ENCODE measurements around the gene MAPKAPK5. TPM values are rescaled to one million over a fixed set of nuclear protein-coding genes. Genes with fewer than 3 reads are reported as not detected.

Gene MAPKAPK5
- total and polyA plus RNA-seq, 2 donors from 2014 or later = 20.5 to 45.7 TPM

DNA sequence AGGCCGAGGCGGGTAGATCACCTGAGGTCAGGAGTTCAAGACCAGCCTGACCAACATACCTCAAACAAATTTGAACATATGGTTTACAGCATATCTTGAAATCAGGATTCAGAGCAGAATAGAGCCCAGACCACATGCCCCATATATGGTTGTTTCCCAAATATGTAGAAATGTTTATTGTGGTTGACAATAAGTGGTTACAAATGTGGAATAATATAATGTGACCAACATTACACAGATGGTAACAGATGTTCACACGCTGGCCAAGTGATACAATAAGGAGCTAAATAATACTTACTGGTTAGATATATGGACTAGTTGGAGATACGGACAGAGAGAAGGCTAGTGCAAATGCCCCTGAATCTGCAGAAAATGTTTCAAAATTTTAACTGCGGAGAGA lies 85.3 kb downstream of the MAPKAPK5 start:
- no peak overlapping the region for H3K9ac ChIP-seq (ENCODE audit: low read length in 3 of 3)
- intact Hi-C loops (cut with DNase I) = no loop called here
- no peak overlapping the region for H3K4me3 ChIP-seq (ENCODE audit: low read length in 3 of 3)
- peaks cover 0 to 3% (median 0%) of the 10 kb centered on the region in 3 donors for H3K36me3 ChIP-seq (ENCODE audit: control insufficient read depth in 2 of 3, insufficient read depth in 3 of 3, low read length in 3 of 3)
- no peaks in the 10 kb centered on the region for H3K4me1 ChIP-seq (ENCODE audit: control insufficient read depth in 2 of 3, insufficient read depth in 2 of 3, low read depth in 1 of 3, low read length in 3 of 3)
- TF ChIP-seq, protein P1, sequence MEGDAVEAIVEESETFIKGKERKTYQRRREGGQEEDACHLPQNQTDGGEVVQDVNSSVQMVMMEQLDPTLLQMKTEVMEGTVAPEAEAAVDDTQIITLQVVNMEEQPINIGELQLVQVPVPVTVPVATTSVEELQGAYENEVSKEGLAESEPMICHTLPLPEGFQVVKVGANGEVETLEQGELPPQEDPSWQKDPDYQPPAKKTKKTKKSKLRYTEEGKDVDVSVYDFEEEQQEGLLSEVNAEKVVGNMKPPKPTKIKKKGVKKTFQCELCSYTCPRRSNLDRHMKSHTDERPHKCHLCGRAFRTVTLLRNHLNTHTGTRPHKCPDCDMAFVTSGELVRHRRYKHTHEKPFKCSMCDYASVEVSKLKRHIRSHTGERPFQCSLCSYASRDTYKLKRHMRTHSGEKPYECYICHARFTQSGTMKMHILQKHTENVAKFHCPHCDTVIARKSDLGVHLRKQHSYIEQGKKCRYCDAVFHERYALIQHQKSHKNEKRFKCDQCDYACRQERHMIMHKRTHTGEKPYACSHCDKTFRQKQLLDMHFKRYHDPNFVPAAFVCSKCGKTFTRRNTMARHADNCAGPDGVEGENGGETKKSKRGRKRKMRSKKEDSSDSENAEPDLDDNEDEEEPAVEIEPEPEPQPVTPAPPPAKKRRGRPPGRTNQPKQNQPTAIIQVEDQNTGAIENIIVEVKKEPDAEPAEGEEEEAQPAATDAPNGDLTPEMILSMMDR (IDR thresholded peaks at IDR 0.05; ENCODE audit: borderline replicate concordance, extremely low read depth, insufficient read depth) = no peak
- no peaks in the 10 kb centered on the region for H3K9me3 ChIP-seq (ENCODE audit: control insufficient read depth in 2 of 3, insufficient read depth in 1 of 3, low read length in 3 of 3)
- no peak overlapping the region for H3K27ac ChIP-seq (ENCODE audit: low read depth in 2 of 2, low read length in 2 of 2)
- H3K27me3 ChIP-seq (ENCODE audit: control insufficient read depth, insufficient read depth, low read length) = no peaks in the 10 kb centered on the region
- no peak for DNase-seq
- FAIRE-seq = no peak

DNA sequence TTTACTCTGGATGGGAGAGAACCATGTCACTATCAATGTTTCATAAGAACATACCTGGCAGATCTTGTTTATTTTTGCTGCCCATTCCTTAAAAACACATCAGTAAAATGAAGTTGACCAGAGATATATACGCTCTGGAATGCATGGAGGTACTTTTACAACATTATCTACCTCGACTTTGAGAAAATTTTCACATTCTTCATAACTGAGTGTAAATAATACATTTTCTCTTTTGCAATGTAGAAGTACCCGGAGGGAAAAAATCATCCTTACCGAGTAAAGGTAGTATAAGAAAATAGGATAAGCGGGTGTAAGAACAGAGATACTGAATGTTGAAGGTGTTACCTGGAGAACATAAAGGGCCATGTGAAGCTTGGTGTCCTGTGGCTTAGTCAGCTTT lies 90.2 kb downstream of the MAPKAPK5 start:
- no peaks in the 10 kb centered on the region for H3K4me1 ChIP-seq (ENCODE audit: control insufficient read depth in 2 of 3, insufficient read depth in 2 of 3, low read depth in 1 of 3, low read length in 3 of 3)

DNA sequence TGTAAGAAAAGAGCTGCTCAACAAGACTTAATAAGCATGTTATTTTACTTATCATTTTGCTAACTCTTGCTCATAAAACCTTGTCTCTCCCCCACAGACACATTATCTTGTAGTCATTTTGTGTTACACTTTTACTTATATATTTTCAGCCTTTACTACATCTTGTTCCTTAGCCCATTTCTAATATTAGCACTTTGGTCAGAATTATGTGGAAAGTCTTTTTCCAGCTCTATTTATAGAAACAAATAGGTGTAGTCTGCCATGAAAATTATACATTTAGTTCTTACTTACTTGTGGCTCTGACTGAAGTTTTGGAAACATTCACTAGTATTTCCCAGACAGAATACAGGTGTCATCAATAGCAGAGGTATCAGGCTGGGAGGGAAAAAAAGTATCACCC lies 94.8 kb downstream of the MAPKAPK5 start:
- H3K27me3 ChIP-seq (ENCODE audit: control insufficient read depth, insufficient read depth, low read length) = no peaks in the 10 kb centered on the region
- peaks cover 0 to 2% (median 0%) of the 10 kb centered on the region in 3 donors for H3K36me3 ChIP-seq (ENCODE audit: control insufficient read depth in 2 of 3, insufficient read depth in 3 of 3, low read length in 3 of 3)
- FAIRE-seq (no peak), DNase-seq (no peak)
- no peaks in the 10 kb centered on the region for H3K4me1 ChIP-seq (ENCODE audit: control insufficient read depth in 2 of 3, insufficient read depth in 2 of 3, low read depth in 1 of 3, low read length in 3 of 3)
- TF ChIP-seq, protein P1 (IDR thresholded peaks at IDR 0.05; ENCODE audit: borderline replicate concordance, extremely low read depth, insufficient read depth) = no peak
- no peaks in the 10 kb centered on the region for H3K9me3 ChIP-seq (ENCODE audit: control insufficient read depth in 2 of 3, insufficient read depth in 1 of 3, low read length in 3 of 3)
- H3K9ac ChIP-seq (ENCODE audit: low read length in 3 of 3) = no peak overlapping the region
- H3K4me3 ChIP-seq (ENCODE audit: low read length in 3 of 3) = no peak overlapping the region
- no peak overlapping the region for H3K27ac ChIP-seq (ENCODE audit: low read depth in 2 of 2, low read length in 2 of 2)
- intact Hi-C loops (cut with DNase I) = no loop called here

More for the DNA sequence above, 90.2 kb downstream of the MAPKAPK5 start:
- no peak overlapping the region for H3K4me3 ChIP-seq (ENCODE audit: low read length in 3 of 3)
- no peak overlapping the region for H3K27ac ChIP-seq (ENCODE audit: low read depth in 2 of 2, low read length in 2 of 2)
- H3K36me3 ChIP-seq (ENCODE audit: control insufficient read depth in 2 of 3, insufficient read depth in 3 of 3, low read length in 3 of 3) = peaks cover 0 to 4% (median 0%) of the 10 kb centered on the region in 3 donors
- FAIRE-seq (no peak), DNase-seq (no peak)
- intact Hi-C loops (cut with DNase I) = no loop called here
- H3K9me3 ChIP-seq (ENCODE audit: control insufficient read depth in 2 of 3, insufficient read depth in 1 of 3, low read length in 3 of 3) = no peaks in the 10 kb centered on the region
- no peak overlapping the region for H3K9ac ChIP-seq (ENCODE audit: low read length in 3 of 3)
- no peaks in the 10 kb centered on the region for H3K27me3 ChIP-seq (ENCODE audit: control insufficient read depth, insufficient read depth, low read length)
- TF ChIP-seq, protein P1 (IDR thresholded peaks at IDR 0.05; ENCODE audit: borderline replicate concordance, extremely low read depth, insufficient read depth) = no peak

DNA sequence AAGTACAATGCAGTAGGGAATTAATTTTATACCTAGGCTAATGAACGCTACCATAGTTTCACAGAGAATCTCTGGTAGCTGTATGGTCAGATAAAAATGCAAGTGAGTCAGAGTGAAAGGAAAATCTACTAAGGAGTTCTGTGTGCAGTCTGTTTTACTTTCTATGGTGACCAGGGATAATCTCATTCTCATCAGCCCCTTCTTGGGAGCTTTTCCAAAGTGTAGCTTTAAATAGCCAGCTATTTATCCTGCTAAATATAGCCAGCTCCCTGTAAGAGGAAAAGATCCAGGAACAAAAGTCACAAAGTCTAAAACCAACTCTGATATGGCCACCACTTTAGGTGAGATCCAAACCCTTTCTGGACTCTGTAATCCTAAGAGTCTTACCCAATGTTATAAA lies 95.4 kb downstream of the MAPKAPK5 start:
- H3K27ac ChIP-seq (ENCODE audit: low read depth in 2 of 2, low read length in 2 of 2) = no peak overlapping the region
- FAIRE-seq = no peak
- intact Hi-C loops (cut with DNase I) = no loop called here
- H3K9ac ChIP-seq (ENCODE audit: low read length in 3 of 3) = no peak overlapping the region
- DNase-seq = no peak
- no peaks in the 10 kb centered on the region for H3K4me1 ChIP-seq (ENCODE audit: control insufficient read depth in 2 of 3, insufficient read depth in 2 of 3, low read depth in 1 of 3, low read length in 3 of 3)
- H3K4me3 ChIP-seq (ENCODE audit: low read length in 3 of 3) = no peak overlapping the region
- H3K27me3 ChIP-seq (ENCODE audit: control insufficient read depth, insufficient read depth, low read length) = no peaks in the 10 kb centered on the region
- H3K36me3 ChIP-seq (ENCODE audit: control insufficient read depth in 2 of 3, insufficient read depth in 3 of 3, low read length in 3 of 3) = peaks cover 0 to 2% (median 0%) of the 10 kb centered on the region in 3 donors
- no peaks in the 10 kb centered on the region for H3K9me3 ChIP-seq (ENCODE audit: control insufficient read depth in 2 of 3, insufficient read depth in 1 of 3, low read length in 3 of 3)
- TF ChIP-seq, protein P1 (IDR thresholded peaks at IDR 0.05; ENCODE audit: borderline replicate concordance, extremely low read depth, insufficient read depth) = no peak

Data from kidney (tissue), 14 donors.